HT1080 (cell line): ENCODE results near the gene NAA10. TPM values are rescaled to one million over a fixed set of nuclear protein-coding genes. Genes with fewer than 3 reads are reported as not detected.

ENCODE experiments used
- DNase-seq: peaks from one replicate; pipeline ENCODE4 v3.0.0-alpha.2; 2015; ENCODE audit warnings: low read depth
- total RNA-seq: library from RNA; depleted of rRNA; stranded (reverse); fragments of >200 nt; shearing (Covaris generic); gene quantifications from 2 replicates; pipeline ENCODE4 v1.2.3, GENCODE V29; 2014

Gene NAA10
- total RNA-seq, 1 experiment from 2014 or later = 213 TPM

DNA sequence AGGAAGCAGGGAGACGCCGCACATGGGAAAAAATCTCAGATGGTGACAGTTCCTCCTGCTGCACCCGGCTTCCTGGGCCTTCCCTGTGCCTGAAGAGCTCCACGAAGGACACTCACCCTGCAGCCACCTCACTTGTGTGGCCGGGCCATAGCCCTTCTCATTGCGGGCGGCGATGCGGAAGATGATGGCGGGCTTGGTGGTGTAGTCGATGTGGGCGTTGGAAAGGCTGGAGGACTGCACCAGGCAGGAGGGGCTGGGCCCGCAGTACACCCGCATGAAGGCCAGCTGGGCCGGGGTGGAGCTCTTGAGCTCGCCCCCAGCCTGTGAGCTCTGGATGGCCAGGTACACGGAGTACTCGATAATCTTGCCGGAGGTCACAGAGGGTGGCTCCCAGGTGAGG lies 15.3 kb upstream of the NAA10 start:
- no peak for DNase-seq

DNA sequence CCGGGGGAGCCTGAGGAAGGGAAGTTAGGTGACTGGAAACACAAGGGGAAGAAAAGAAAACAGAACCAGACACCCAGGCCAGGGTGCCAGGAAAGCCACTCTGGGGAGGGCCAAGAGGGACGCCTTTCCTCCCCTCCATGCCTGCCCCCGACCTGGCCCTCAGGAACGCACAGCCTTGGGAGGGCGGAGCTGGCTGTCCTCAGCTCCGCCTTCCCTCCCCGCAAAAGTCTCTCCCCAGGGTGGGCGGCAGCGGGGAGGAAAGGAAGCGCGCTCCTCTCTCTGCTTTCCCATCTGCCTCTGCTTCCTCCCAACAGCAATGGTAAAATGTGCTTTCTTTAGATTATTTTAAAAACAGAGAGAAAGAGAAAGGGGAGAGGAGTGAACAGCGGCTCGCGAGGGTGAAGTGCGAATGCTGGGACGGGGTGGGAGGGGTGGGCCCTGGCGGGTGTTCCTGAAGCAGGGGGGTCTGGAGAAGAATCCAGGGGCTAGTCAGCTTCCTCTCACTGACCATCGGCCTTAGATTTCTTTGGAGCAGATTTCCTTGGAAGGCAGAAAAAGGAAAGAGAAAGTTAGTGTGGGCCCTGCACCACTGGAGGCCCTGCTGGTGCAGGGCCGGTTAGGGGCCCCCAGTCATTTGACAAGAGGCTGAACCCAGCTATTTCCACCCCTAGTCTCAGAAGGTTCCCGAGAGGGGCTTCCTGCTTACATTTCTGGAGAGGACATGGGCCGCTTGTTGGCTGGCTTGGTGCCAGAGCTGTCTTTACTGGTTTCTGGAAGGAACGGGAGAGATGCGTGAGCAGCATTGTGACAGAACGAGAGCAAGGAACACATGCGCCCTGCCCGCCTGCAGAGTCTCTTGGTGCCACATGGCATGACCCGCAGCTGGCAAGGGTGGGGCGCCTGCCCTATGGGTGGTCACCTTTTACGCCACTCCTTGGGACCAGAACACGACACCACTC lies 14.3 kb upstream of the NAA10 start:
- DNase-seq = no peak

DNA sequence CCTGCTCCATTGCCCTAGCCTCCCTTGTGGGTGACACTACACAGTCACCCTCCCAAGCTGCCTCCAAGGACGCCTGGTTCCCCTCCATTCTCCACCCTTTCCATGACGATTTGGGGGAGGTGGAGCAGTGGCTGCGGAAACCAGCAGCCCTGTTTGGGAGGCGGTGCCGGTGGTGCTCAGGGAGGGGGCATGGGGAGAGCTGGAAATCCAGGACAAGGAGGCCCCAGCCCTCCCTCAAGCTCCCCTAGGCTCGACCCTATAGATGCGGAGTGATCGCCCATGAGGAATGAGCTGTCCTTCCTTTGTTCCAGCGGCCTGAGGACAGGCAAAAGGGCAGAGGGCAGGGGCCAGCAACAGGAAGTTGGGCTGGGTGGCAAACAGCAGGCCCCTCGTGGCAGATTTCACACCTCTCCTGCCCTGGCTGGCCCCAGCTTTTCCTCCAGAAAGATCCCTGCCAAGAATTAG lies 13.2 kb upstream of the NAA10 start:
- DNase-seq = no peak

DNA sequence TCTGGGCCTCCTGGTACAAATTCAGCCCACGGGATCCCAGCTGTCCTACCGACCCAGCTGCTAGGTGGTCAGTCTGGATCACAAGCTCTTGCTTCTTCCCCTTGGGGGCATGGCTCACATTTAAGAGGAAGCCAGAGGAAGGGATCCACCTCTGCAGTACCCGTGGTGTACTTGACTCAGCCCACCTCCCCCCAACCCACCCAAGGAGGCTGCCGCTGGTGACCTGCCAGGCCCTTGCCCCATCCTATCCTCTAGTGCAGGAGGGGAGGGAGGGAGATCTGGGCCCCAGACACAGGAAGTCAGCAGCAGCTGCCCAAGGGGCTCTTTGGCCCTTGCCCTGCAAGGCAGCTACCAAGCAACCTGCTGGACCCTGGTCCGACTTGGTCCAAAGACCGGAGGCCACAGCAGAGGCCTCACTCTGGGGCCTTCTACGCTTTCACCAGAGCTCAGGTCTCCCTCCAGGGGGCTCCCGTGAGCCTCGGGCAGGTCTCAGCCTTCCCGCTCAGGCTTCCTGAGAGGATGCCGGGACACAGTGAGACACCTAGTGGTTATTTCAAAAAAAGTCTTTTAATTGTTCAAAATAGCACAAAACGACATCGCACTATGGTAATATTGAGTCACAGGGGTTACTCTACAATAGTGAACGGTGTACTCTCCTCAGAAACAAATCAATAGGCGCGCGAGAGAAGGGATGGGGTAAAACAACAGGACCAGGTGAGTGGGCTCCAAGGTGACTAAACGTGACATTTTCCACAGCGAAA lies 12.4 kb upstream of the NAA10 start:
- DNase-seq = peak; percentile 64

DNA sequence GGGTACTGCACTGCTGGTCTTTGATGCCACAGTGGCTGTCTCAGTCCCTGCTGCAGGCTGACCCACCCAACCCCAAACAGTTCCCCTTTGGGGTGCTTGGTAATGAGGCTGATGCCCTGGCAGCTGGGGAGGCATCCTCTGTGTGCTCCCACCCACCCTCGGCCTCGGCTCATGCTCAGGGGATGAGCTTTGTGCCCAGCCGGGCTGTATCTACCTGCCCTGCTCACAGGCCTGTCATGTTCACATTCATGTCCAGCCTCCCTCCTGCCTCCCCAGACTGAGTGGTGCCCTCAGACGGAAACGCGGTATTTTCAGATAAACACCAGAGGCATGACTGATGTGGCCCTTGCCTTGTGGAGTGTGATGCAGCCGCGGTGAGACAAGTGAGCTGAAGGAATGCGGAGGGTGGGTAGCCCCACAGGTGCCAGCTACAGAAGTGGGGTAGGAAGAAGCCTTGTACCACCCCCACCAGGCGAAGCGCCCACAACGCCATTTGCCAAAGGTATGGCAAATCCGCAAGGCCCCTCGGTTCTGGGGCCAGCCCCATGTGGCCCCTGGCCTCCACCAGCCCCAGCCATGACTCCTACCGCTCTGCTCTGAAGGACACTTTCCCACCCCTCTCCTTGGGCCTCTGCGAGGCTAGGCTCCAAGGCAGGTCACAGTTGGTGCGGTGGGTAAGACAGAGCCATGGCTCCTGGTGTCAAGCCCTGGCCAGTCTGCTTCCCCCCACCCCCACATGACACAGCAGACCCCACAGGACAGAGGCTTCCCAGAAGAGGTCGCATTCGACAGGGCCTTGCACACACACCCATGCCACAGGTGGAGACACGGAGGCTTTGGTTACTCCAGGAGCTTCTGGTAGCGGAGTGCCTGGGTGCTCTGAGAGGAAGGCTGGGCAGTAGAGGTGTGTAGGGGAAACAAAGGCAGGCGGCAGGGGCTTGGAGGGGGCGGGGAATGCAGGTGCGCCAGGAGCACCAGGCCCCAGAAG lies 11.4 kb upstream of the NAA10 start:
- no peak for DNase-seq

DNA sequence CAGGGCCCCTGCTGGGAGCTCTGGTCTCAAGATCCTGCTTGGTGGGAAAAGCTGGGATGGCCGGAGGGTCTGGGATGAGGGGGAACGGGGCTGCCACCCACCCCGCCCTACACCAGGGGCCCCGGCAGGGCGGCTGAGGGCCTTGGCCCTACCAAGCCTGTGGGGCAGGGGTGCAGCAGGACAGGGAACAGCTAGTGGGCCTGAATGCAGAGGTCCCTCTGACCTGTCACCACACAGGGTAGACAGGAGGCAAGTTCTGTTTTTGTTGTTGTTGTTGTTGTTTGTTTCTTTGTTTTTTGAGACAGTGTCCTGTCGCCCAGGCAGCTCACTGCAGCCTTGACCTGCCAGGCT lies 9.9 kb upstream of the NAA10 start:
- DNase-seq = no peak

DNA sequence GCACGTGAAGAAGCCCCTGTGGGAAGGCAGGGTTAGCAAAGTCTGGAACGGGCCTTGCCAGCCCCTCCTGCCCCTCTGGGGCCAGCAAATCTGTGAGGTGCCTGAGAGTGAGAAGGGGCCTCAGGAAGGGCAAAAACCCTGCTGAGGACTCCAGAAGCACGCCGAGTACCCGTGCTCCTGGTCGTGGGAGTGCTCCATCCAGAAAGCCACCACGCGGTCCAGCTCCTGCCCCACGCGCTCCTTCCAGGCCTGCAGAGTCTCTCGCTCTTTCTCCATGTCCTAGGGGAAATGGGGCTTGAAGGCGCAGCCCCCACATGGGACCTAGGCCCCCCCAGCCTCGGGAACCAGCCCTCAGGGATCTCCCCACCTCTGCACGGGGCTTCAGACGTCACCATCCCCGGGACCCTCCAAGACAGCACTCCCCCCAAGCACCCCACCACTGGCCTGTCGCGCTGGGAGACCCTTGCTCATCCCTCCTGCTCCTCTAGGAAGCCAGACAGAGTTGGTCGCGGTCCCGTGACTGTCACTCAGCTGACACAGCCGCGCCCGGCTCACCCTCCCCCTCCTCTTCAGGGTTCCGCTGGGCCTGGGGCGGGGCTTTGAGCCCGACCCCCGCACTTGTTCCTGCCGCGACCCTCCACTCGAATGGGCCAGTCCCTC lies 9.4 kb upstream of the NAA10 start, which contains the start of gene RENBP:
TSS of gene RENBP (minus strand) at position 504 of the 660 bp plus-strand sequence. CDS start at position 471, 33 bp downstream.
- no peak for DNase-seq

DNA sequence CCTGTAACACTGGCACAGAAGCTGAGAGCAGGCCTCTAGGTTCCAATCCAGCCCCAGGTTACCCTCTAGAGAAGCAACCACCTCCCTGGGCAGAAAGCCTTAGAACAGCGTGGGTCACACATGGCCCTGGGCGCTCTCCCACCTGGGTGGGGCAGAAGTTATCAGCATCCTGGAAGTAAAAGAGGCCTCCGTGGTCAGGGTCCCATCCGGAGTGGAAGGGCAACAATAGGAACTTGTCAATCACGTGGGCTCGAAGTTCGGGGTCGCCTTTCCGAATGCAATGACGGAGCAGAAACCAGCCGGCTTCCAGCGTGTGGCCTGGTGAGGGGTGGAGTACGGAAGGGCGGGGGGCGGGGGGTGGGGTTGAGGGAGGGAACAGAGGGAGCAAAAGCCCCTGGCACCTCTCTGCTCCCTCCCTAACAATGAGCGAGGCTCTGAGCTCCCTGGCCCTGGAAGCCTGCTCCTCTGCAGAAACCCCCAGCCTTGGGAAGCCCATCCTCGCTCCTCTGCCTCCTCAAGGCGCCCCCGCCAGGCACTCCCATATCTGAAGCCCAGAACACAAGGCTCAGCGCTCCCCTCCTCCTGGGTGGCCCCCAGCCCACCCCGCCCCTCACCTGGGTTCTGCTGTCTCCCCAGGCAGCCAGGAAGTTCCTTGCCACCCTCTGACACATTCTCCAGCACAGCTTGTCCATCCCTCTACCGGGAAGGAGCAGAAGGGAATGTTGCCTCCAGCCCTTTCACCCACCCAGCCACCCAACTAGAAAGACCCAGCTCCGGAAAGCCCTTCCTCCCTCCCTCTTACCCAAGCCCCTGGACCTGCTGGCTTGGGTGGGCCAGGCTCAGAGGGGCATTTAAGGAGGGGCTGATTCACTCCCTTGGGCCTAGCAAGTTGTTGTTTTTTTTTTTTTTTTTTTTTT lies 6.8 kb upstream of the NAA10 start:
- no peak for DNase-seq

DNA sequence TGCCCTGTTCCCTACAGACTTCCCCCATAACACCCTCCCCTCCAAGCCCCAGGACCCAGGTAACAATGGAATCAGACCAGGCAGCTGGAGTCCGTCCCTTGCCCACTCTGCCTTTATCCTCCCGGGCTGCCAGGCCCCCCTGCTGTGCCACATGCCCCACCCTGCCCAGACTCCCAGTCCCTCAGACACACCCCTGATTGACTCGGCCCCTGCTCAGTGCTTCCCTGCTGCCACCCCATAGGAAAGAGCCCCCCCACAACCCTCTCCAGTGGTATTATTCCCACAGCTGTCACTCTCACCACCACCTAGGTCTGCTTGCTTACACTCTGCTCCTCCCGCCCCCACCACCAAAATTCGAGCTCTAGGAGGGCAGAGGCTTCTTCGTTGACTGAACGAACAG lies 4.7 kb upstream of the NAA10 start:
- DNase-seq = no peak

DNA sequence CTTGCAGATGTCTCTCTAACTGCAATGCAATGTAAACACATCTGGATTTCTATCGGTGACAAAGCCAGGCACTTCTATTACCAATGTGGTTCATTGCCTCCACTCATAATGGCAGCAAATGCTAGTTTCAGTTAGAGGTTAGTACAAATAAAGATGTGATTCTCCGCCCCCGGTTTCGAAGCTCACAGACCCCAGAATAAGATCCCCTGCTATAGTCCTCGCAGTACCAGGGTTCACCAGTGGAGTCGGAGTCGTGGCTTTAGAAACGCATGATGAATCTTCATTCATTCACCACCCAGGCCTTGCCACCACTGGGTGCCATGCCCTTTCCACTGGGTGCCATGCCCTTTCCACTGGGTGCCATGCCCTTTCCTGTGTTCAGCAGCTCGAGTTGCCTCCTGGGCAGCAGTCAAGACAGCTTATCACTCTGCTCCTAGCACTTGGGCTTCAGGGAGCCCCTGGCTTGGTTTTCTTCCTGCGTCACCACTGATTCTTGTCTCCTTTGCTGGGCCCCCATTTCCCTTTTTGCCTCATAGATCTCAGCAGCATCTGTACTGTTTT lies 3.5 kb upstream of the NAA10 start:
- DNase-seq = no peak

DNA sequence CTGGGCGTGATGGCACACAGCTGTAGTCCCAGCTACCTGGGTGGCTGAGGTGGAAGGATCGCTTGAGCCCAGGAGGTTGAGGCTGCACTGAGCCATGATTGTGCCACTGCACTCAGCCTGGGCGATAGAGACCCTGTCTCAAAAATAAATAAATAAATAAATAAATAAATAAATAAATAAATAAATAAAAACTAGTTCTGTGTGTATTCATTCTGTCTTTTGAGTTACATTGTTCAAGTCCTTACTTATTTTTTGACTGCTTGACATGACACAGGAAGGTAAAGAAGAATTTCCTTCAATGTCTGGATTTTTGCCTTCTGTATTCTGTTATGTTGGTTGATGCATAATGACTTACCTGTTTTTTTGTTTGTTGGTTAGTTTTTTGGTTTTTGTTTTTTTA lies 2.2 kb upstream of the NAA10 start:
- DNase-seq = no peak

DNA sequence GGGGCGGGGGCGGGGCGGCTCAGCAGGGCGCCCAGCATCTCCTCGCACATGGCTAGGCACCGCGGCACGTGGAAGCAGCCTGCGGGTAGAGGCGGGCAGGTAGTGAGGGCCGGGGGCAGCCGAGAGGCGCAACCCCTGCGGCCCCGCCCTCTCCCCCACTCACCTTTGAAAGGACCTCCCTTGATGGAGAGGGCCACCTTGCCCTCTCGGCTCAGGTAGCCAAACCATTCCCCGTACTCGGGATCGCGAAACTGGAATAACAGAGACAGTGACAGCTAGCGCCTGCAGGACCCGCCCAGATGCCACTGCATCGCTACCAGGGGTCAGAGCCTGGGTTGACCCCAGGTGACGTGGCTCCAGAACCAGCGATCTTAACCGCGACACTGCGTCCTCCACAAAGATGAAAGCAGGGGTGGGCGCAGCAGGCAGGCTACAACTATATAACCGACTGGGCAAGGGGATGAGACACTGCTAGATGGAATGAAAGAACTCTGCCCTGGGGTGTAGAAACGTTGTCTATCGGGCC lies 552 bp upstream of the NAA10 start:
- DNase-seq = no peak

DNA sequence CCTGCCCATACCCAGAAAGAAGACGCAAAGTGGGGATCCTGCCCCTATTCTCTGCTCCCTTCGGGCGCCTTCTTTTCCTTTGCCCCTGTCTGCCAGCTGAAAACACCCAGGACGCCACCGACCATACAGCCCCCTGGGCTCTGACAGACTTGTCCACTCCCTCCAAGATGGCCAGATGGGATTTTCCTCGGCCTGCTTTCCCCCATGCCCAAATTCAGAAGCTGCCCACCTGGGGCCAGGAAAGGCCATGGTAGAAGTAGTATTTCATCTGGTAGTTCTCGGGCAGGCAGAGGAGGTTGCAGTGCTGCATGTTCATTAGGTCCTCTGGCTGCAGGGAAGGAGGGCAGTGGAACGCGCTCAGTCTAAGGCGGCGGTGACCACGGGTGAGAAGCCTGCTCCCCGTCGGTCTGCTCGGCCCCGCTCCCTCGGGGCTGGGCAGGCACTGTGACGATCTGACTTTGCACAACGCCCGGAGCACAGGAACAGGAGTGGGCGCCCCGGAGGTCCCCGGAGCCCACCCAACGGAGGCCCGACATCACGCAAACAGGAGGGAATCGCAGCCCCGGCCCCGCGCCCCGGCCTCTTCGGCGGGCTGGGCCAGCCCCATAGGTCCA lies 582 bp downstream of the NAA10 start:
- DNase-seq = no peak

DNA sequence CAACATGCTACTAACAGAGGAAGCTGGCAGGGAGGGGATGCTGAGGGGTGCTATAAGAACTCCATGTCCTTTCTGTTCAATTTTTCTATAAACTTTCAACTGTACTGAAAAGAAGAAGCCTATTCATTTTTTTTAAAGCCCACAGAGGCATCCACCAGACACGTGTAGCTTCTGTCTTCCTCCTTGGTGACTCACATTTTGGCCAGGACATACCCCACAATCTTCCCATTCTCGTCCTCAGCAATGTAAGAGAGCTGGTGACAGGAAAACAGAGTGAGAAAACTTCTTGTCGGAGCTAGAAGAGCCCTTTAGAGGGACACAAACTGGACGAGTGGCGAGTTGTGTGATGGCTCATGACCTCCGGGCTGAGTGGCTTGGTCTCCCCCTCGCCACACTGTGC lies 1.1 kb downstream of the NAA10 start:
- no peak for DNase-seq

DNA sequence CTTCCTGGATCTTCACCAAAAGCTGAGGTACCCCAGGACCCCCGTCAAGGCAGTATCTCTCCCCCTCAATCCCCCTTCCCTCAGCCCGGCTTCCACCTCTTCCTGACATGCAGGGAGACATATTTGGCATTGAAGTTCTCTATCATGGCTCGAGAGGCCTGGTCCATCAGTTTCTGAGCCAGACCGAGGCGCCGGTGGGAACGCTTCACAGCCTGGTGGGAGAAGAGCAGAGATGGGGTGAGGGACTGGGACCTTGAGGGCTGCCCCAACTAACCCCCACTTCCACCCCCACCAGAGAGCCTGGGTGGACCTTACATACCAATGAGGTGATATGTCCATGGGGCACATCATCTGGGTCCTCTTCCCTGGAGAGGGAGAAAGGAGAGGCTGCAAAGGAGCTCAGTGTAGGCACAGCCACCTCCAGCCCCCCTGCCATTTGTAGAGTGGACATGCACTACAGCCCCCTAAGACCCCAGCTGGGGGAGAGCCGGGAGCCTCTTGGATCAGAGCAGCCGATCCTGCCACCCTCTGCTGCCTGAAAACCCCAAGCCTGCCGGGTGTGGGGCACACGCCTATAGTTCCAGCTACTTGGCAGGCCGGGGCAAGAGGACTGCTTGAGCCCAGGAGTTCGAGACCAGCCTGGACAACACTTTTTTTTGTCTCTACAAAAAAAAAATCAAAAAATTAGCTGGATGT lies 2.5 kb downstream of the NAA10 start:
- no peak for DNase-seq

DNA sequence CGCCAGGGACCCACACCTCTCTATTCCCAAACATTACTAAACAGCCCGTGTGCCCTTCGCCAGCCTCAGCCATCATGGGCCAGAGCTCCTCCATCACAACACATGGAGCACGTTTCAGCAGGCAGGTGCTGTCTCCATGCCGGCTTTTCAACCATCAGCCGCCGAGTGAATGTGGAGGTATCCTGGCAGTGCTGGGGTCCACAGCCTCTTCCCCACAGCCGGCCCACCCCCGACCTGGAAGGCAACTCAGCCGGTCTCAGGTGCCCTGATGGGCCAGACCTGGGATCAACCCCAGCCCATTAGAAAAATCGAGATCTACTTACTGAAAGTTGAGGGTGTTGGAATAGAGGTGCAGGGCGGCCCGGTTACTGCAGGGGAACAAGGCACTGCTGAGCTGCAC lies 3.1 kb downstream of the NAA10 start:
- DNase-seq = no peak

DNA sequence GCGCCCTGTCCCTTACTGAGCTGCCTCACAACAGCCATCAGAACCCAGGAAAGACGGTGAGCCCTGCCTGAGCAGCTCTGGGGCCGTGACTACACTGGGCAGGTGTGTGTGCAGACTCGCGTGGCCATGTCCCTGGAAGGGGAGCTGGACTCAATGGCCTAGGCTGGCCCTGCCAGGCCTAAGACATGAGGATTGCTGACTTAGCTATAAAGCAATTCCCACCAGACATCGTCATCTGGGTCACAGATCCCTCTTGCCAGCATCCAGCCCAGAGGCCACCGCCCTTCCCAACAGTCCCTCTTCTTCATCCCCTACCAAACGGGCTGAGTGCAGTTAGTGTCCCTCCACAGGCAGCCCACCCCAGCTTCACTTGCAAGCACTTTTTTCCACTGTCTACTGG lies 3.7 kb downstream of the NAA10 start:
- no peak for DNase-seq
